ENCODE measurements around the gene TARBP1.
A peak's percentile ranks its signal among the peaks of the same experiment; 100 is the strongest.
"Not testable (repeated sequence)": the region's sequence is repeated elsewhere in the genome, so short reads cannot be mapped to it uniquely, and the experiment has no call there.

The TARBP1 gene

GRCh38 chr1:234396092-234396491 is 82.9 kb downstream of the TARBP1 start:
- TF ChIP-seq, protein P1, sequence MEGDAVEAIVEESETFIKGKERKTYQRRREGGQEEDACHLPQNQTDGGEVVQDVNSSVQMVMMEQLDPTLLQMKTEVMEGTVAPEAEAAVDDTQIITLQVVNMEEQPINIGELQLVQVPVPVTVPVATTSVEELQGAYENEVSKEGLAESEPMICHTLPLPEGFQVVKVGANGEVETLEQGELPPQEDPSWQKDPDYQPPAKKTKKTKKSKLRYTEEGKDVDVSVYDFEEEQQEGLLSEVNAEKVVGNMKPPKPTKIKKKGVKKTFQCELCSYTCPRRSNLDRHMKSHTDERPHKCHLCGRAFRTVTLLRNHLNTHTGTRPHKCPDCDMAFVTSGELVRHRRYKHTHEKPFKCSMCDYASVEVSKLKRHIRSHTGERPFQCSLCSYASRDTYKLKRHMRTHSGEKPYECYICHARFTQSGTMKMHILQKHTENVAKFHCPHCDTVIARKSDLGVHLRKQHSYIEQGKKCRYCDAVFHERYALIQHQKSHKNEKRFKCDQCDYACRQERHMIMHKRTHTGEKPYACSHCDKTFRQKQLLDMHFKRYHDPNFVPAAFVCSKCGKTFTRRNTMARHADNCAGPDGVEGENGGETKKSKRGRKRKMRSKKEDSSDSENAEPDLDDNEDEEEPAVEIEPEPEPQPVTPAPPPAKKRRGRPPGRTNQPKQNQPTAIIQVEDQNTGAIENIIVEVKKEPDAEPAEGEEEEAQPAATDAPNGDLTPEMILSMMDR (IDR thresholded peaks at IDR 0.05; ENCODE audit: extremely low read depth, insufficient read depth, missing control alignments): no peak
- no peak for DNase-seq (ENCODE audit: low spot score)
- in situ Hi-C loops (cut with MboI; ENCODE audit: low pct_unique_long_range_greater_than_20kb, low sequenced_read_pairs, unreplicated experiment): no loop called here

GRCh38 chr1:234395297-234395696 is 83.7 kb downstream of the TARBP1 start:
- in situ Hi-C loops (cut with MboI; ENCODE audit: low pct_unique_long_range_greater_than_20kb, low sequenced_read_pairs, unreplicated experiment): no loop called here
- no peak for DNase-seq (ENCODE audit: low spot score)
- TF ChIP-seq, protein P1 (IDR thresholded peaks at IDR 0.05; ENCODE audit: extremely low read depth, insufficient read depth, missing control alignments): no peak

DNA sequence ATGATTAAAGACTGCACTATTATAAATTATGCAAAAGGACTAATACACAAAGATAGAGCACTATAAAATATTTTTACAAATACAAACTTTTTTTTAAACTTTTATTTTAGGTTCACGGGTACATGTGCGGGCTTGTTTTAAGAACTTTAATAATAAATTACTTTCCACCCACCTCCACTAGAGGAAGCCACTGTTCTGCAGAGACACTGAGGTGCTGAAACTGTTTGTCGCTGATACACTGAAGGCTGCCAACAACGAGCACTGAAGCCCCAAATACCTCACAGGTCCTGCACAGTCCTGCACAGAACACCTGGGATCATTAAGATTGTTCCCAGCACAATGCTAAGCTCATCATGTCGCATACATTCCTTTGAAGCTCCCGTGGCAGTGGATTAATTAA is 85.8 kb downstream of the TARBP1 start:
- TF ChIP-seq, protein P1 (IDR thresholded peaks at IDR 0.05; ENCODE audit: extremely low read depth, insufficient read depth, missing control alignments): peak; percentile 10
- in situ Hi-C loops (cut with MboI; ENCODE audit: low pct_unique_long_range_greater_than_20kb, low sequenced_read_pairs, unreplicated experiment): no loop called here
- DNase-seq (ENCODE audit: low spot score): no peak

GRCh38 chr1:234388094-234388493 is 90.9 kb downstream of the TARBP1 start:
- TF ChIP-seq, protein P1 (IDR thresholded peaks at IDR 0.05; ENCODE audit: extremely low read depth, insufficient read depth, missing control alignments): no peak
- in situ Hi-C loops (cut with MboI; ENCODE audit: low pct_unique_long_range_greater_than_20kb, low sequenced_read_pairs, unreplicated experiment): no loop called here
- no peak for DNase-seq (ENCODE audit: low spot score)

DNA sequence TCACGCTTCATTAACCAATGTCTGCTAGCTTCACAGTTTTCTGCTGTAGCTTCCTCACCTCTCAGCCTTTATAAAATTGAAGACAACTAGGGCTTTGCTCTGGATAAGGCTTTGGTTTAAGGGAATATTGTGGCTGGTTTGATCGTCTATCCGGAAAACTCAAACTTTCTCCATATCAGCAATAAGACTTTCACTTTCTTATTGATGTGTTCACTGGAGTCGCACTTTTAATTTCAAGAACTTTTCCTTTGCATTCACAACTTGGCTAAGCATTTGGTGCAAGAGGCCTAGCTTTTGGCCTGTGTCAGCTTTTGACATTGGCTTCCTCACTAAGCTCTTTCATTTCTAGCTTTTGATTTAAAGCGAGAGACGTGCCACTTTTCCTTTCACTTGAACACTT is 92.9 kb downstream of the TARBP1 start:
- in situ Hi-C loops (cut with MboI; ENCODE audit: low pct_unique_long_range_greater_than_20kb, low sequenced_read_pairs, unreplicated experiment): no loop called here
- DNase-seq (ENCODE audit: low spot score): no peak
- TF ChIP-seq, protein P1 (IDR thresholded peaks at IDR 0.05; ENCODE audit: extremely low read depth, insufficient read depth, missing control alignments): no peak

GRCh38 chr1:234381699-234382555 is 97.1 kb downstream of the TARBP1 start:
- in situ Hi-C loops (cut with MboI; ENCODE audit: low pct_unique_long_range_greater_than_20kb, low sequenced_read_pairs, unreplicated experiment): no loop called here

GRCh38 chr1:234379591-234380109 is 99.3 kb downstream of the TARBP1 start:
- DNase-seq (ENCODE audit: low spot score); in situ Hi-C loops (cut with MboI; ENCODE audit: low pct_unique_long_range_greater_than_20kb, low sequenced_read_pairs, unreplicated experiment): not testable (repeated sequence)

More at GRCh38 chr1:234381699-234382555, 97.1 kb downstream of the TARBP1 start:
- no peak for DNase-seq (ENCODE audit: low spot score)
- TF ChIP-seq, protein P1 (IDR thresholded peaks at IDR 0.05; ENCODE audit: extremely low read depth, insufficient read depth, missing control alignments): no peak
